CD14-positive monocyte (primary cell): ENCODE data around the gene ASIC2. TPM values are rescaled to one million over a fixed set of nuclear protein-coding genes. Genes with fewer than 3 reads are reported as not detected.

Source experiments
- DNase-seq, 3 donors: peaks; one replicate each; pipeline ENCODE4 v3.0.0-alpha.2; 2011 to 2022
- H2AFZ ChIP-seq: 2 replicates; pipeline ENCODE4 v1.6.0; 2012; ENCODE audit warnings: mild to moderate bottlenecking, low read depth, low read length, inconsistent platforms; ENCODE audit not compliant: insufficient read depth, poor library complexity, severe bottlenecking
- H3K27ac ChIP-seq, 2 donors: 1 replicate in 1 of 2; 2 replicates in 1 of 2; pipeline ENCODE4 v1.5.1; 2012 to 2013; ENCODE audit warnings: low read length in 2 of 2, control low read depth in 1 of 2, inconsistent platforms in 1 of 2, low read depth in 1 of 2, mild to moderate bottlenecking in 1 of 2
- H3K27me3 ChIP-seq, 2 donors: one replicate each; pipeline versions ENCODE4 v1.6.0 to v1.6.1; 2011 to 2013; ENCODE audit warnings: low read length in 2 of 2; ENCODE audit not compliant: control insufficient read depth in 2 of 2, insufficient read depth in 2 of 2
- H3K36me3 ChIP-seq, 2 donors: replicated peaks in 1 of 2; 1 replicate in 1 of 2; 2 replicates in 1 of 2; pipeline versions ENCODE4 v1.5.1 to v1.6.1; 2012 to 2013; ENCODE audit warnings: low read length in 2 of 2, control low read depth in 1 of 2, inconsistent platforms in 1 of 2, mild to moderate bottlenecking in 1 of 2; ENCODE audit not compliant: insufficient read depth in 2 of 2, control insufficient read depth in 1 of 2
- H3K4me1 ChIP-seq, 2 donors: 1 replicate in 1 of 2; 2 replicates in 1 of 2; pipeline versions ENCODE4 v1.5.1 to v1.6.1; 2012 to 2013; ENCODE audit warnings: low read length in 2 of 2, control low read depth in 1 of 2, inconsistent platforms in 1 of 2, mild to moderate bottlenecking in 1 of 2, moderate library complexity in 1 of 2; ENCODE audit not compliant: insufficient read depth in 2 of 2, control insufficient read depth in 1 of 2
- H3K4me2 ChIP-seq: replicated peaks from 2 replicates; pipeline ENCODE3; 2012; ENCODE audit warnings: low read length, moderate library complexity, mild to moderate bottlenecking; ENCODE audit not compliant: poor library complexity, severe bottlenecking; ENCODE audit errors: extremely low read depth
- H3K4me3 ChIP-seq, 3 experiments: fragments of 200-600 bp in 1 of 3; sonication (generic) in 1 of 3; replicated peaks in 1 of 3; 1 replicate in 2 of 3; 2 replicates in 1 of 3; pipeline ENCODE4 v1.5.1; 2011 to 2013; ENCODE audit warnings: low read length in 3 of 3, mild to moderate bottlenecking in 3 of 3, control low read depth in 2 of 3, low read depth in 2 of 3, inconsistent platforms in 1 of 3, moderate library complexity in 1 of 3
- H3K79me2 ChIP-seq: 2 replicates; pipeline ENCODE4 v1.6.0; 2012; ENCODE audit warnings: mild to moderate bottlenecking, control low read depth, inconsistent platforms, low read length, moderate library complexity; ENCODE audit not compliant: insufficient read depth
- H3K9ac ChIP-seq: 2 replicates; pipeline ENCODE4 v1.6.0; 2017; ENCODE audit warnings: low read length, mild to moderate bottlenecking; ENCODE audit not compliant: insufficient read depth, poor library complexity, severe bottlenecking
- H3K9me3 ChIP-seq, 2 donors: replicated peaks in 1 of 2; 1 replicate in 1 of 2; 2 replicates in 1 of 2; pipeline versions ENCODE4 v1.5.1 to v1.6.1; 2012 to 2013; ENCODE audit warnings: low read length in 2 of 2, control low read depth in 1 of 2; ENCODE audit not compliant: control insufficient read depth in 1 of 2, insufficient read depth in 1 of 2
- H4K20me1 ChIP-seq: 2 replicates; pipeline ENCODE4 v1.6.0; 2012; ENCODE audit warnings: mild to moderate bottlenecking, low read length, control low read depth, moderate library complexity; ENCODE audit not compliant: insufficient read depth
- H3K27ac Mint-ChIP-seq, 7 donors: one replicate each; pipeline ENCODE4 v1.8.0; 2020; ENCODE audit warnings: mild to moderate bottlenecking in 7 of 7, mixed read lengths in 7 of 7, moderate library complexity in 6 of 7, inconsistent platforms in 2 of 7
- H3K27me3 Mint-ChIP-seq, 3 donors: one replicate each; pipeline ENCODE4 v1.8.0; 2021 to 2022; ENCODE audit warnings: low read depth in 3 of 3, mild to moderate bottlenecking in 3 of 3, mixed read lengths in 3 of 3, moderate library complexity in 3 of 3, inconsistent platforms in 1 of 3
- H3K36me3 Mint-ChIP-seq, 2 donors: one replicate each; pipeline ENCODE4 v1.8.0; 2020; ENCODE audit warnings: mixed read lengths in 2 of 2, inconsistent platforms in 1 of 2, mild to moderate bottlenecking in 1 of 2
- H3K4me1 Mint-ChIP-seq: one replicate; pipeline ENCODE4 v1.8.0; 2020; ENCODE audit warnings: mild to moderate bottlenecking, mixed read lengths
- H3K4me3 Mint-ChIP-seq, 2 donors: one replicate each; pipeline ENCODE4 v1.8.0; 2020; ENCODE audit warnings: mild to moderate bottlenecking in 2 of 2, mixed read lengths in 2 of 2, moderate library complexity in 1 of 2
- H3K9me3 Mint-ChIP-seq, 7 donors: one replicate each; pipeline ENCODE4 v1.8.0; 2020 to 2022; ENCODE audit warnings: mixed read lengths in 7 of 7, mild to moderate bottlenecking in 6 of 7, moderate library complexity in 6 of 7, inconsistent platforms in 2 of 7
- CTCF ChIP-seq: fragments of 200-600 bp; IDR thresholded peaks from one replicate; pipeline ENCODE4 v1.8.0; 2022; ENCODE audit warnings: antibody characterized with exemption, mild to moderate bottlenecking
- WGBS: methylation state at CpG from one replicate; pipeline ENCODE4 v1.1.5; 2013; ENCODE audit warnings: missing lambda C conversion rate; ENCODE audit not compliant: insufficient coverage; 5-methylcytosine and 5-hydroxymethylcytosine counted together
- intact Hi-C, 2 donors: fragments of 100-400 bp; cut with micrococcal nuclease; formaldehyde crosslinking; loops; one replicate each; pipeline versions ENCODE4 v1.15.0 to v1.15.1; 2023
- polyA plus RNA-seq, 3 donors: library from polyadenylated mRNA; depleted of rRNA in 1 of 3; unstranded in 2 of 3; stranded (reverse) in 1 of 3; fragments of 300-500 nt in 2 of 3; fragments of >200 nt in 1 of 3; fragmentation: Illumina TruSeq in 2 of 3; gene quantifications; 1 replicate in 2 of 3; 2 replicates in 1 of 3; pipeline ENCODE4 v1.2.3, GENCODE V29; 2012 to 2021

ASIC2 gene
- polyA plus RNA-seq, 3 donors, result not detected

GRCh38 chr17:33124871-33125551, 168.1 kb downstream of the ASIC2 start:
- Mint-ChIP-seq H3K27ac (no peak overlapping the region), H3K27me3 (peaks cover 3 to 16% (median 4%) of the 10 kb centered on the region in 3 donors), H3K4me3 (no peak overlapping the region), H3K9me3 (peaks cover 0 to 3% (median 0%) of the 10 kb centered on the region in 7 donors), H3K4me1 (peaks cover 7% of the 10 kb centered on the region), H3K36me3 (no peaks in the 10 kb centered on the region)
- DNase-seq, result no peak
- Histone ChIP-seq H3K4me1 (no peaks in the 10 kb centered on the region), H3K27ac (no peak overlapping the region), H3K4me2 (no peak overlapping the region), H4K20me1 (no peaks in the 10 kb centered on the region), H2AFZ (no peak overlapping the region), H3K79me2 (no peaks in the 10 kb centered on the region), H3K9me3 (no peaks in the 10 kb centered on the region), H3K4me3 (no peak overlapping the region), H3K27me3 (no peaks in the 10 kb centered on the region), H3K9ac (no peak overlapping the region), H3K36me3 (no peaks in the 10 kb centered on the region)
- WGBS, result 86% methylated on average over 2 of the region's 3 CpGs
- intact Hi-C loops, result no loop called here
- TF ChIP-seq CTCF, result no peak

- Histone ChIP-seq H3K9me3 (no peaks in the 10 kb centered on the region), H3K36me3 (no peaks in the 10 kb centered on the region), H4K20me1 (no peaks in the 10 kb centered on the region), H3K4me1 (no peaks in the 10 kb centered on the region), H3K9ac (no peak overlapping the region), H3K79me2 (no peaks in the 10 kb centered on the region), H2AFZ (no peak overlapping the region), H3K4me3 (no peak overlapping the region), H3K27ac (no peak overlapping the region), H3K4me2 (no peak overlapping the region), H3K27me3 (no peaks in the 10 kb centered on the region)
- no peak for TF ChIP-seq CTCF
- intact Hi-C loops, result no loop called here
- DNase-seq, result no peak
- peaks cover 3 to 10% (median 4%) of the 10 kb centered on the region in 3 donors for H3K27me3 Mint-ChIP-seq
- H3K4me1 Mint-ChIP-seq, result peaks cover 7% of the 10 kb centered on the region
- no peak overlapping the region for H3K4me3 Mint-ChIP-seq
- peak overlapping the region in 1 of 7 donors; percentile 42 for H3K27ac Mint-ChIP-seq
- H3K9me3 Mint-ChIP-seq, result peaks cover 0 to 3% (median 0%) of the 10 kb centered on the region in 7 donors
- H3K36me3 Mint-ChIP-seq, result no peaks in the 10 kb centered on the region
Measured at GRCh38 chr17:33124185-33124584, 168.9 kb downstream of the ASIC2 start.
